Natural killer cell (primary cell): ENCODE measurements around the gene LMAN1. TPM values are rescaled to one million over a fixed set of nuclear protein-coding genes. Genes with fewer than 3 reads are reported as not detected.

Experiments used
- ATAC-seq, 3 donors: fragments of 150-1000 bp in 2 of 3; fragments of 200-7000 bp in 1 of 3; cut with Tn5 transposase; 1 replicate in 1 of 3; 2 replicates in 2 of 3; pipeline ENCODE4 v1.10.0; 2021; ENCODE audit warnings: mild to moderate bottlenecking in 2 of 3, moderate library complexity in 2 of 3
- DNase-seq, 2 donors: peaks; one replicate each; pipeline versions ENCODE4 v3.0.0 to v3.0.0-alpha.2; 2013 to 2021; ENCODE audit warnings: mixed read lengths in 1 of 2
- H3K27ac ChIP-seq: one replicate; pipeline ENCODE4 v1.5.1; 2013; ENCODE audit warnings: mild to moderate bottlenecking, low read length
- H3K27me3 ChIP-seq: one replicate; pipeline ENCODE4 v1.6.1; 2013; ENCODE audit warnings: low read length; ENCODE audit not compliant: control insufficient read depth, insufficient read depth
- H3K36me3 ChIP-seq: one replicate; pipeline ENCODE4 v1.6.1; 2013; ENCODE audit warnings: low read length; ENCODE audit not compliant: control insufficient read depth, insufficient read depth
- H3K4me1 ChIP-seq: one replicate; pipeline ENCODE4 v1.6.1; 2013; ENCODE audit warnings: low read length; ENCODE audit not compliant: control insufficient read depth, insufficient read depth
- H3K4me3 ChIP-seq: one replicate; pipeline ENCODE4 v1.5.1; 2013; ENCODE audit warnings: low read length
- H3K9me3 ChIP-seq: one replicate; pipeline ENCODE4 v1.6.1; 2013; ENCODE audit warnings: low read length; ENCODE audit not compliant: control insufficient read depth, insufficient read depth
- H3K27ac Mint-ChIP-seq, 2 donors: one replicate each; pipeline ENCODE4 v1.8.0; 2022; ENCODE audit warnings: mild to moderate bottlenecking in 2 of 2, mixed read lengths in 2 of 2, moderate library complexity in 1 of 2
- H3K27me3 Mint-ChIP-seq, 2 donors: one replicate each; pipeline ENCODE4 v1.8.0; 2022; ENCODE audit warnings: low read depth in 2 of 2, mixed read lengths in 2 of 2
- H3K36me3 Mint-ChIP-seq: one replicate; pipeline ENCODE4 v1.8.0; 2022; ENCODE audit warnings: mixed read lengths
- H3K4me1 Mint-ChIP-seq, 2 donors: one replicate each; pipeline ENCODE4 v1.8.0; 2022; ENCODE audit warnings: mixed read lengths in 2 of 2
- H3K4me3 Mint-ChIP-seq: one replicate; pipeline ENCODE4 v1.8.0; 2022; ENCODE audit warnings: mild to moderate bottlenecking, moderate library complexity, mixed read lengths
- H3K9me3 Mint-ChIP-seq, 2 donors: one replicate each; pipeline ENCODE4 v1.8.0; 2022; ENCODE audit warnings: mixed read lengths in 2 of 2
- CTCF ChIP-seq: fragments of 200-600 bp; IDR thresholded peaks from one replicate; pipeline ENCODE4 v1.8.0; 2022; ENCODE audit warnings: antibody characterized with exemption
- WGBS: methylation state at CpG from one replicate; pipeline ENCODE4 v1.1.7; 2013; ENCODE audit warnings: missing lambda C conversion rate; ENCODE audit not compliant: insufficient coverage; 5-methylcytosine and 5-hydroxymethylcytosine counted together
- intact Hi-C: fragments of 100-400 bp; cut with micrococcal nuclease; formaldehyde crosslinking; loops from one replicate; pipeline ENCODE4 v1.14.2; 2022
- total RNA-seq, 4 donors: library from RNA; stranded (reverse); fragments of 120-200 nt in 1 of 4; gene quantifications; one replicate each; pipeline versions ENCODE4 v1.2.3 to v1.2.4, GENCODE V29; 2013 to 2022

The LMAN1 gene
- total RNA-seq: 10 to 100 TPM; 50.1 to 58.3 (median 57.6) TPM
- total RNA-seq (2013): 51.7 TPM

GRCh38 chr18:59358712-59359575 is at the start of gene LMAN1:
Gene LMAN1 (minus strand): TSS chr18:59359265. CDS start chr18:59359244, 21 bp downstream.
- Mint-ChIP-seq H3K4me1 (peaks cover 25 to 30% of the 10 kb centered on the region in 2 donors), H3K36me3 (no peaks in the 10 kb centered on the region), H3K4me3 (peak within 1 kb of the TSS; percentile 94), H3K27ac (peak within 1 kb of the TSS; percentile 78 to 92), H3K9me3 (no peaks in the 10 kb centered on the region), H3K27me3 (peaks cover 7 to 17% of the 10 kb centered on the region in 2 donors)
- Histone ChIP-seq H3K27me3 (peaks cover 10% of the 10 kb centered on the region), H3K27ac (peak within 1 kb of the TSS; percentile 76), H3K36me3 (peaks cover 9% of the 10 kb centered on the region), H3K9me3 (no peaks in the 10 kb centered on the region), H3K4me3 (peak within 1 kb of the TSS; percentile 82), H3K4me1 (peaks cover 11% of the 10 kb centered on the region)
- intact Hi-C loops: loop anchor here (2.0 kb wide), 1 partner anchor 218 kb away; no protein-coding TSS in a partner anchor
- peak; percentile 89 to 95 for DNase-seq
- no peak for TF ChIP-seq CTCF
- ATAC-seq: peak; percentile 93 to 99 (median 96)
- WGBS: under 1% methylated on average over 76 of the region's 76 CpGs

- 19% methylated on average over 12 of the region's 13 CpGs for WGBS
- Mint-ChIP-seq H3K4me1 (no peaks in the 10 kb centered on the region), H3K4me3 (no peak overlapping the region), H3K9me3 (no peaks in the 10 kb centered on the region), H3K27ac (no peak overlapping the region), H3K27me3 (peaks cover 0 to 3% of the 10 kb centered on the region in 2 donors), H3K36me3 (no peaks in the 10 kb centered on the region)
- Histone ChIP-seq H3K4me3 (no peak overlapping the region), H3K9me3 (no peaks in the 10 kb centered on the region), H3K36me3 (no peaks in the 10 kb centered on the region), H3K4me1 (no peaks in the 10 kb centered on the region), H3K27ac (no peak overlapping the region), H3K27me3 (no peaks in the 10 kb centered on the region)
- intact Hi-C loops: loop anchor here (5.0 kb wide), 4 partner anchors 95 to 620 kb away; no protein-coding TSS in a partner anchor
- peak; percentile 71 to 88 (median 73) for ATAC-seq
- DNase-seq: peak; percentile 32 to 80
- TF ChIP-seq CTCF: peak; percentile 67
Observed at GRCh38 chr18:59402432-59403090, 43.5 kb upstream of the LMAN1 start.

GRCh38 chr18:59400407-59400806 is 41.3 kb upstream of the LMAN1 start:
- intact Hi-C loops: loop anchor here (5.0 kb wide), 4 partner anchors 93 to 618 kb away; no protein-coding TSS in a partner anchor
- H3K4me3 ChIP-seq: no peak overlapping the region
- no peak for DNase-seq
- no peak overlapping the region for H3K4me3 Mint-ChIP-seq
- TF ChIP-seq CTCF: no peak
- no peaks in the 10 kb centered on the region for H3K9me3 Mint-ChIP-seq
- no peak overlapping the region for H3K27ac Mint-ChIP-seq
- WGBS: 67% methylated on average over 2 of the region's 6 CpGs
- no peaks in the 10 kb centered on the region for H3K27me3 ChIP-seq
- peaks cover 8 to 10% of the 10 kb centered on the region in 2 donors for H3K4me1 Mint-ChIP-seq
- ATAC-seq: no peak
- peaks cover 7% of the 10 kb centered on the region for H3K4me1 ChIP-seq
- H3K36me3 ChIP-seq: no peaks in the 10 kb centered on the region
- H3K27me3 Mint-ChIP-seq: peaks cover 0 to 7% of the 10 kb centered on the region in 2 donors
- H3K9me3 ChIP-seq: no peaks in the 10 kb centered on the region
- no peak overlapping the region for H3K27ac ChIP-seq
- no peaks in the 10 kb centered on the region for H3K36me3 Mint-ChIP-seq
